ENCODE measurements around the gene BCL6.

DNA sequence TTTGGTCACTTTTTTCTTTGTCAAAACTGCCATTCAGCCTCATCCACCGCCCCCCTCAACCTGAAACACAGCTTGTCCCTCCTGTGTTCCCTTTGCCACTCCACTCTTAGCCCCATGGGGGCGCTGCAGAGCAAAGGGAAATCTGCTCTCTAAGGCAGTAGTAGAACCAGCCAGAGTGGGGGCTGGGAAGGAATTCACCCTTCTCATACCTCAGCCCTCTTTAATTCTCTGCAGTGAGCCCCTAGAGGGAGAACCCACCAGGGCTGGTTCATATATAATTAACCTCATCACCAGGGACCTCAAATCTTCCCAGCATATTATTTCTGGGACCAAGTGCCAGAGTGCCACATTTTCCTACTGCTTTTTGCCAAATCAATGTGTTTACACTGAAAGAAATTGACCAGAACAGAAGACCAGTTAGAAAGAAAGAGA, 2.8 kb upstream of the BCL6 start:
- TF ChIP-seq RFX5 (IDR thresholded peaks at IDR 0.05; ENCODE audit: low read depth, low read length) (no peak), ZNF316 (IDR thresholded peaks at IDR 0.05) (no peak), JUN (IDR thresholded peaks at IDR 0.05; ENCODE audit: borderline replicate concordance, low read depth, low read length) (no peak), JUN (CRISPR knock-in tag; IDR thresholded peaks at IDR 0.05; ENCODE audit: borderline replicate concordance) (no peak), PHF20 (IDR thresholded peaks at IDR 0.05; ENCODE audit: partially characterized antibody) (no peak), POLR2A (conservative IDR thresholded peaks at IDR 0.05) (no peak), RAD21 (CRISPR knock-in tag; conservative IDR thresholded peaks at IDR 0.05 in 1 of 2, IDR thresholded peaks at IDR 0.05 in 1 of 2) (peak; percentile 81 to 93), TAF7 (tag; IDR thresholded peaks at IDR 0.05) (no peak), JUNB (CRISPR knock-in tag; conservative IDR thresholded peaks at IDR 0.05) (no peak)
